HG03520 (cell line): ENCODE measurements around the gene WDR45.

Source experiments
- ATAC-seq: cut with Tn5 transposase; IDR thresholded peaks from one replicate; pipeline ENCODE4 v1.9.1; 2021; ENCODE audit warnings: mild to moderate bottlenecking, moderate library complexity; ENCODE audit not compliant: unreplicated experiment

The WDR45 gene

GRCh38 chrX:49075347-49075746 lies 4.3 kb downstream of the WDR45 start:
- ATAC-seq, result no peak

- peak; percentile 74 for ATAC-seq
These were observed 5.8 kb downstream of the WDR45 start, which contains the start of gene PRAF2 for GRCh38 chrX:49073601-49074575. TSS of gene PRAF2 (minus strand) at chrX:49074002. CDS start at chrX:49073987, 15 bp downstream.

GRCh38 chrX:49072712-49073095 lies 7.0 kb downstream of the WDR45 start:
- ATAC-seq, result no peak

GRCh38 chrX:49071877-49072711 lies 7.6 kb downstream of the WDR45 start:
- no peak for ATAC-seq

- no peak for ATAC-seq
These were observed 8.7 kb downstream of the WDR45 start for GRCh38 chrX:49070988-49071387.

GRCh38 chrX:49069038-49069437 lies 10.6 kb downstream of the WDR45 start:
- no peak for ATAC-seq

- ATAC-seq, result no peak
These were observed 12.2 kb downstream of the WDR45 start for GRCh38 chrX:49067285-49068120.

- no peak for ATAC-seq
These were observed 13.0 kb downstream of the WDR45 start for GRCh38 chrX:49066690-49067089.

- ATAC-seq, result no peak
These were observed 13.4 kb downstream of the WDR45 start for GRCh38 chrX:49066278-49066677.

- no peak for ATAC-seq
These were observed 15.0 kb downstream of the WDR45 start for GRCh38 chrX:49064735-49065134.

- no peak for ATAC-seq
These were observed 15.4 kb downstream of the WDR45 start for GRCh38 chrX:49064303-49064702.

- no peak for ATAC-seq
These were observed 16.0 kb downstream of the WDR45 start for GRCh38 chrX:49063715-49064114.

GRCh38 chrX:49061916-49062315 lies 17.8 kb downstream of the WDR45 start:
- no peak for ATAC-seq

GRCh38 chrX:49061490-49061889 lies 18.2 kb downstream of the WDR45 start:
- ATAC-seq, result no peak

- ATAC-seq, result no peak
These were observed 18.8 kb downstream of the WDR45 start for GRCh38 chrX:49060914-49061313.

- no peak for ATAC-seq
These were observed 20.0 kb downstream of the WDR45 start for GRCh38 chrX:49059681-49060085.

- no peak for ATAC-seq
These were observed 20.5 kb downstream of the WDR45 start for GRCh38 chrX:49059201-49059600.

- ATAC-seq, result no peak
These were observed 20.9 kb downstream of the WDR45 start, which contains the start of gene CCDC120 for GRCh38 chrX:49058794-49059193. TSS of gene CCDC120 (plus strand) at chrX:49058999. CDS start at chrX:49062042, 3,043 bp downstream.

- no peak for ATAC-seq
These were observed 25.5 kb downstream of the WDR45 start for GRCh38 chrX:49054073-49054762.
